Activated T-helper 1 cell treated with anti-CD3 and anti-CD28 coated beads, Interleukin-2, amount 50 U/mL, for 16 hours (primary cell): ENCODE measurements around the gene GARNL3.

ENCODE experiments used
- DNase-seq, 2 donors: peaks; one replicate each; pipeline ENCODE4 v3.0.0-alpha.2; 2020; ENCODE audit warnings: low read depth in 1 of 2, low spot score in 1 of 2

Gene GARNL3

GRCh38 chr9:127346584-127346983 is 82.0 kb downstream of the GARNL3 start:
- DNase-seq, result no peak

GRCh38 chr9:127347831-127348776 is 83.5 kb downstream of the GARNL3 start:
- DNase-seq, result no peak

DNA sequence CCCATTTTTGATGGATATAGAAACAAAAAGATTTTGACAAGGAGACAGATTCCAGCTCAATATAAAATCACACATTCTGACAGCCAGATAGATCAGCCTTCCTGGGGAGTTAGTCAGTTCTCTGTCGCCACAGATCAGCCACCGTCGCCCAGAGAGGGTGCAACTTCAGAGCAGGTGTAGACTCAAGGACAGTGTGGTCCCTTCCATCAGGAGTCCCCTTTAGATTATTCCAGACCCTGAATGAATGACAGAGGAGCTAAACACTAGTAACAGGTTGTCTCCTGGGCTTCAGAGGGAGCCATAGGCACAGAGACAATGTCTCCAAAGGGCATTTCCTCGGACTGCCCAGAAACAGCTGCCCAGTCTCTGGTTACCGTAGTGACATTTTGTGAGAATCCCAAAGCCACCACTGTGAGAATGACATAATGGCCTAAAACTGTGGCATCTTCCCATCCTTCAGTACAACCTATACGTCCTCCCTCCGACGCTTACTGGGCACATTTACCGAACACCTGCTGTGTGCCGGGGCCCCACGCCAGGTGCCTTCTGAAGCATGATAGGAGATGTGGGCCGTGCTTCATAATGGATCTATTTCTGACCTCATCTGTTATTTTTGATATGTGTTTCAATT is 85.0 kb downstream of the GARNL3 start:
- DNase-seq, result no peak

GRCh38 chr9:127351182-127352166 is 86.9 kb downstream of the GARNL3 start:
- DNase-seq, result no peak

DNA sequence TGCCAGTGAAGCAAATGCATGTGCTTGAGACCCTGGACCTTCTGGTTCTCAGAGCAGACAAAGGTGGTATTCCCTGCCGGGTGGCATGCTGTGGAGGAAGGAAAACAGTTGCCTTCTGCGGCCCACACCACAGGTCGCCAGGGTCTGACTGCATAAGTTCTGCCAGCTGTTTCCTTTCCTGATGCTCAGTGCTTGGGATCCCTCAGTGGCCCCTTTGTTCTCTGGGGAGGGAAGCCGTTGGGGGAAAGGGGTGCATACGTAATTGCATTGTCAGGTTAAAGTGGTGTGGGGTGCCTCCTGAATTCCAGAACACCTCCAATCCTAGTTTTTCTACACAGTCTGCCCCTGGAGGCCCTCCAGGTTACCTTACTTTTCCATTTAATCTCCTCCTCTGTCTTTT is 89.3 kb downstream of the GARNL3 start:
- no peak for DNase-seq

DNA sequence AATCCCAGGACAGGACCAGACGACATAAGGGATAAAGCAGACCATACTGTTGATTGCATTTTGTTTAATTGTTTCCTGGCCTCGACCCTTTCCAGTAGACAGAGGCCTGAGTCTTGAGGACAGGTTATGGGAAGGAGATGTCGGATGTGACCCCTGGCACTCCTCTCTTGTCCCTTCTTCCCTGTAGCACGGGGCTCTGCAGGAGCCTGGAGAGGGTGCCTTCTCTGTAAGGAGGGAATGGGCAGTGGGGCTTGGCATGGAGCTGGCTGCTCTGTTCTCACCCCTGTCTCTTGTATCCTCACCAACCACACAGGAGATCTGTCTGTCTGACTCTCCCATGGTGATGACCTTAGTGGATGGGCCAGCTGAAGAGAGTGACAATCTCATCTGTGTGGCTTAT is 92.3 kb downstream of the GARNL3 start:
- DNase-seq, result no peak

DNA sequence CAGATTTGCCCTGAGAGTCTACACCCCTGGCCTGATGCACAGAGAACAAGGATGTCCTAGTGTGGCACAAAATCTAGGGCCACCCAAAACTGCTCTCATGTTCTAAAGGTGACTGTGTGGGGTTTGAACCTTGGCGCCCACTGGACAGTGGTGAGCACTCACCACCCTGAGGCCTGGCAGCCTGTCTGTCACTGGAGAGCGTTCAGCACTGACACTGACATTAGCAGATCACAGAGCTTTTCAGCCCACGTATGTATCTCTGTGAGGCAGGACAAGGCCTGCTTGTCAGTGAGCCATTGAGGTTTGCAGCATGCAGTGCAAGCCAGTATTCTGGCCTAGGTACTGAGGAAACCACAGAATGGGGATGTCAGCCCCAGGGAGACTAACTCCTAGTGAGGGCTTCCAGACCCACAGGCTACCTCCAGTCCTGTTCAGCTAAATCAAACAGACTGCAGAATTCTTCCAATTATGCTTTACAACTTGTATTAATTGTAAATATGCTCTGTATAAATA is 93.5 kb downstream of the GARNL3 start:
- no peak for DNase-seq

DNA sequence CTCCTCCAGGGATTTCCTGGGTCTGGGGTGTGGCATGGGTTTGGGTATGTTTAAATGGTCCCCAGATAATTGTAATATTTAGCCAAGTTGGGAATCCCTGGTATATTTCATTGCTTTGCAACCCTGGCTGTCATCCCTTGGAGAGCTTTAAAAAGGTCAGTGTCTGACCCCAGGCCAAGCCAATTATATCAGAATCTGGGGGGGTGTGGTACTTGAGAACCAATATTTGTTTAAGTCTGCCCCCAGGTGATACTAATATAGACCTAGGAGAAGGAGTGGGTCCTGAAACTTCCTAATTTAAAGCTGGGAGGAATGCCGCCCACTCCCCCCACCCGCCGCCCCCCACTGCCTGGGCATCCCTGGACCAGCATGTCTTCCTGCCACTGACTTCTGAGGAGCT is 94.2 kb downstream of the GARNL3 start:
- DNase-seq, result no peak

DNA sequence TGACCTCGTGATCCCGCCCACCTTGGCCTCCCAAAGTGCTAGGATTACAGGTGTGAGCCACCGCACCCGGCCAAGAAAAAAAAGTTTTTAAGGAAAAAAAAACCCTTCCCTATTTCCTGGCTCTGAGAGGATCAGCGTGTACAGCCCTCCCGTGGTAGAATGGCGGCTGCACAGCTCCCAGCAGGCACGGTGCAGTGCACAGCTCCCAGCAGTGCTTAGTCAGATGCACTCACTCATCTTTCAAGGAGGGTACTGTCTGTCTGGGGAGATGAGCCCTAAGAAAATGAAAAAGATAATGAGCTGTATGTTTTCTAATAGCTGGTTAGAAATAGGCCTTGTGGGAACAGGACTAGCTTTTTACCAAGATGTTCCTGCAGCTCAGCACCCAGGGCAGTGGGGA is 95.7 kb downstream of the GARNL3 start:
- no peak for DNase-seq

GRCh38 chr9:127360829-127361228 is 96.3 kb downstream of the GARNL3 start:
- DNase-seq, result no peak

DNA sequence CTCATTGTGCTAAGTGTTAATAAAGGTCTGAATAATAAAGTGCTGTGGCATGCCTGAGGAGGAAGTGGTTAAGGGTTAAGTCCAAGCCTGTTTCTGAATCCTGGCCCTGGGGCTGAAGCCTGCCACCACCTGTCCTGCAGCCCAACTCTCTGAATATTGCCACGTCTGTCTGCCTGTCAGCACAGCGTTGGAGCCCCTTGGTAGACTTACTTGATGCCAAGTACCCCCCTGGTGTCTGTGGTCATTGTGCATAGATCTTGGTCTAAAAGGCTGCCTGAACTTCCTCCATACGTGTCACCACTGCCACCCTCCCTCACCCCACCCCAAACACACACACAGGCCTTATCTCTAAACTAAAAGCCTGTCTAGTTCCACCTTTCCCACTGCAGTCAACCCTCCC is 97.0 kb downstream of the GARNL3 start:
- DNase-seq, result no peak

- no peak for DNase-seq
Observed at GRCh38 chr9:127362829-127363228, 98.3 kb downstream of the GARNL3 start.

GRCh38 chr9:127365461-127365860 is 100.9 kb downstream of the GARNL3 start:
- no peak for DNase-seq

DNA sequence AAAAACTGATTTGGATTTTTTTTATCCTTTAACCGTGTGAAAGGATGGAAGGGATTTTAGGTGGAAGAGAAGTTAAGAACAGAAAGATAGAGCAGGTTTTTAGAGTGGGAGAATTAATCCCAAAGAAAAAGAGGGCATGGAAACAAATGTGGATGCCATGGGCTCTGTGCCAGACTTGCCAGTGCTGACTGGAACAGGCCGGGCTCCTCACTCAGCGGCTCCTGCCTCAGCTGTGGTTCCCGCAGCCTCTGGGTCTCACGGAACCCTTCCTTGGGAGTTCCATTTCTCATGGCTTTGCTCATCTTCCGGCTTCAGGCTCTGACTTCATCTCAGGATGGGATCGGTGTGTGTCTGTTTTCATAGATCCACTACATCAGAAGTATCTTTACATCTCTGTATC is 102.0 kb downstream of the GARNL3 start:
- DNase-seq, result no peak

DNA sequence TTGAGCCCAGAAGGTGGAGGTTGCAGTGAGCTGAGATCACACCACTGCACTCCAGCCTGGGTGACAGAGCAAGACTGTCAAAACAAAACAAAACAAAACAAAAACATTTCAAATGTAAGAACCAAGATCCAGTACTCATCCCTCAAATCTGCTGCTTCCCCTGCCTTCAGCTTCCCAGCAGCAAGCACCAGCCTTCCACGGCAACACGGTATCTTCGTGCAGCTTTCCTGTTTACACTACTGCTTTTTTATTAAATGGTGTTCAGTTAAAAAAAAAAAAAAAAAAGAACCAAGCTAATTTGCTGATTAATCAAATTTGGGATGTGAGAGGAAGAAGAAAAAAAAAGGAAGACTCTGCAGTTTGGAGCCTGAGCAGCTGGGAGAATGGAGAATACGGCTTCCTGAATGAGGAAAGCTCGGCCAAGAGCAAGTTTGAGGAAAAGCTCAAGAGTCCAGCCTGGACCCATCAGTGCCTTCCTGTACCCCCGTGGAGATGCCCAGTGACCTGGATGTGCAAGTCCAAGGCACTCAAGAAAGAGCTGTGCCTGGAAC is 104.4 kb downstream of the GARNL3 start:
- DNase-seq, result no peak

GRCh38 chr9:127369428-127369827 is 104.9 kb downstream of the GARNL3 start:
- no peak for DNase-seq

GRCh38 chr9:127370147-127370579 is 105.6 kb downstream of the GARNL3 start:
- no peak for DNase-seq

- DNase-seq, result no peak
Observed at GRCh38 chr9:127370672-127371648, 106.4 kb downstream of the GARNL3 start.

DNA sequence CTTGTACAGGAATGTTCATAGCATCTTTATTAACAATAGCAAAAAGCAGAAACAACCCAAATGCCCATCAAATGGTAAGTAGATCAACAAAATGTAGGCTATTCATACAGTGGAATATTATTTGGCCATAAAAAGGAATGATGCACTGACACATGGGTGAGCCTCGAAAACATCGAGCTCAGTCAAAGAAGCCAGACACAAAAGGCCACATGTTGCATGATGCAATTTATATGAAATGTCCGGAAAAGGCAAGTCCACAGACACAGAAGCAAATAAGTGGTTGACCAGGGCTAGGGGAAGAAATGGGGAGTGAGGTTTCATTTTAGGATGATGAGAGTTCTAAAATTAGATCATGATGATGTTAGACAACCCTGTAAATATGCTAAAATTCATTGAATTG is 115.9 kb downstream of the GARNL3 start:
- no peak for DNase-seq

DNA sequence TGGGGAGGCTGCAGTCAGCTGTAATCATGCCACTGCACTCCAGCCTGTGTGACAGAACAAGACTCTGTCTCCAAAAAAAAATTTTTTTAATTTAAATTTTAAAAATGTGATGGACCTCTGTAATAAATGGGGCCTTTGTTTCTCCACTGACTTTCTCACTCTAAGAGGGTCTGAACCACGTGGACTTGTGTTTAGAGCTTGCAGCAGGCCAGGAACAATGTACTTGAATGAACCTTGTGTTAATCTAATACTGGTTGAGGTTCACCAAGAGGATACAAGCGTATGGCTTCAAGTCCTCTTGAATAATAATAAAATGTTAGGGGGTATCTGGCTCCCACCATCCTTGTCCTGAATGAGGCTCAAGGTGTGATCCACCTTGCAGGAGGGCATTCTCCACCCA is 118.0 kb downstream of the GARNL3 start:
- no peak for DNase-seq
